Ascending aorta (tissue), 2 donors: ENCODE results near the gene INAVA. TPM values are rescaled to one million over a fixed set of nuclear protein-coding genes. Genes with fewer than 3 reads are reported as not detected.

Experiments used
- DNase-seq, 2 donors: peaks; one replicate each; pipeline ENCODE4 v3.0.0-alpha.2; 2019; ENCODE audit warnings: low spot score in 2 of 2
- H3K27ac ChIP-seq, 2 donors: fragments of 200-600 bp; sonication (generic); one replicate each; pipeline ENCODE4 v1.5.1; 2016 to 2017; ENCODE audit warnings: mild to moderate bottlenecking in 1 of 2
- H3K27me3 ChIP-seq: fragments of 200-600 bp; sonication (generic); one replicate; pipeline ENCODE4 v1.5.1; 2017
- H3K36me3 ChIP-seq, 2 donors: fragments of 200-600 bp; sonication (generic); one replicate each; pipeline ENCODE4 v1.5.1; 2016
- H3K4me1 ChIP-seq, 2 donors: fragments of 200-600 bp; sonication (generic); one replicate each; pipeline ENCODE4 v1.5.1; 2016 to 2017; ENCODE audit warnings: mild to moderate bottlenecking in 1 of 2
- H3K4me3 ChIP-seq, 2 donors: fragments of 200-600 bp; sonication (generic); one replicate each; pipeline ENCODE4 v1.5.1; 2016 to 2017; ENCODE audit warnings: mild to moderate bottlenecking in 1 of 2
- H3K9me3 ChIP-seq, 2 donors: fragments of 200-600 bp; sonication (generic); one replicate each; pipeline ENCODE4 v1.5.1; 2016
- intact Hi-C: fragments of 100-400 bp; cut with DNase I; formaldehyde crosslinking; loops from one replicate; pipeline ENCODE4 v1.15.1; 2023
- total RNA-seq: library from RNA; depleted of rRNA; stranded (reverse); fragments of >200 nt; gene quantifications from one replicate; pipeline ENCODE4 v1.1.0, GENCODE V29; 2016
- TF ChIP-seq, protein P1 (sequence below), 3 experiments: fragments of 200-600 bp in 2 of 3; fragments of 450-650 bp in 1 of 3; sonication (generic) in 2 of 3; IDR thresholded peaks; one replicate each; pipeline ENCODE4 v1.5.1; 2016 to 2019; ENCODE audit warnings: antibody characterized with exemption in 3 of 3, mild to moderate bottlenecking in 1 of 3, moderate library complexity in 1 of 3

The INAVA gene
- total RNA-seq, 1 donor from 2014 or later: not detected

DNA sequence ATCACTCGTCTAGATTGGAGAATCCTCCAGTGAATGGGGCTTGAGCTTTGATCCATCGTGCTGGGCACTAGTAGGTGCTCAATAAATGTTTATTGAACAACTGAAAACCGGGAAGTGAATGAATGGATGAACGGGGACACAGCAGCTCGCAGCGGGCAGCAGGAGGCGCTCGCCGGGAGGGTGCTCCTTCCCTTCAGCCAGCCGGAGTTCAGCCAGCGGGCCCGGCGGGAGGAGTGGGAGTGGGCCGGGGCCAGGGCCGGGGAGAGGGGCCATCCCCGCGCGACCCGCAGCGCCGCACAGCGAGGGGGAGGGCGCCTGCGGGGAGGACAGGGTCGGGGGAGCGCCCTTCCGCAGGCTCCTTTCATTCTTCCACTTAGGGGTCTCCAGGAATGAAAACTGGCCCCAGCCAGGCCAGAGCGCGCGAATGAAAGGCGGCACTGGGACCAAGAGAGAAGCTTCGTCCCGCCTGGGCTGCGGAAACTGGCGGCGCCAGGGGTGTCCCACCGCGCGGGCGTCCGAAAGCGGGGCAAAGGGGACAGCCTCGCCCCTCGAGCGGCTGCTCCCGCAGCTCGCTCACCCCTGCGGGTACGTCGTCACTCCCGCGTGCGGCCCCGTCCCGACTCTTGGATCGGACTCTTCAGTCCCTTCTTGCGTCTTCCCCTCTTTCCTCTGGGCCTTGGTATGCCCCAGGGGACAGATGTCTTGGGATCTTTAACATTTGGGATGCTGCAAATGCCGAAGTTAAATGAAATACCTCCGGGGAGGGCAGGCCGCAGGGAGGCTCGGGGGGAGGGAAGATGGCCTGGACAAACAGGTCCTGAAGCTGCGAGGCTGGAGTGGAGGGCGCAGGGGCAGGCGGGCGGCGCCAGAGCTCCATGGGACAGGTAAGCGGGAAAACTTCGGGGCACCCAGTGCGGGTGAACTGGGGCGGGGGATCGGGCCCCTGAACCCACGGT lies 3.6 kb upstream of the INAVA start:
- Histone ChIP-seq H3K27me3 (no peaks in the 10 kb centered on the region), H3K9me3 (no peaks in the 10 kb centered on the region), H3K4me3 (peak overlapping the region; percentile 57 to 65), H3K36me3 (no peaks in the 10 kb centered on the region), H3K4me1 (peaks cover 0 to 7% of the 10 kb centered on the region in 2 donors), H3K27ac (no peak overlapping the region)
- TF ChIP-seq, protein P1, sequence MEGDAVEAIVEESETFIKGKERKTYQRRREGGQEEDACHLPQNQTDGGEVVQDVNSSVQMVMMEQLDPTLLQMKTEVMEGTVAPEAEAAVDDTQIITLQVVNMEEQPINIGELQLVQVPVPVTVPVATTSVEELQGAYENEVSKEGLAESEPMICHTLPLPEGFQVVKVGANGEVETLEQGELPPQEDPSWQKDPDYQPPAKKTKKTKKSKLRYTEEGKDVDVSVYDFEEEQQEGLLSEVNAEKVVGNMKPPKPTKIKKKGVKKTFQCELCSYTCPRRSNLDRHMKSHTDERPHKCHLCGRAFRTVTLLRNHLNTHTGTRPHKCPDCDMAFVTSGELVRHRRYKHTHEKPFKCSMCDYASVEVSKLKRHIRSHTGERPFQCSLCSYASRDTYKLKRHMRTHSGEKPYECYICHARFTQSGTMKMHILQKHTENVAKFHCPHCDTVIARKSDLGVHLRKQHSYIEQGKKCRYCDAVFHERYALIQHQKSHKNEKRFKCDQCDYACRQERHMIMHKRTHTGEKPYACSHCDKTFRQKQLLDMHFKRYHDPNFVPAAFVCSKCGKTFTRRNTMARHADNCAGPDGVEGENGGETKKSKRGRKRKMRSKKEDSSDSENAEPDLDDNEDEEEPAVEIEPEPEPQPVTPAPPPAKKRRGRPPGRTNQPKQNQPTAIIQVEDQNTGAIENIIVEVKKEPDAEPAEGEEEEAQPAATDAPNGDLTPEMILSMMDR (IDR thresholded peaks at IDR 0.05): peak in 1 of 3 experiments; percentile 28
- intact Hi-C loops: no loop called here
- no peak for DNase-seq

DNA sequence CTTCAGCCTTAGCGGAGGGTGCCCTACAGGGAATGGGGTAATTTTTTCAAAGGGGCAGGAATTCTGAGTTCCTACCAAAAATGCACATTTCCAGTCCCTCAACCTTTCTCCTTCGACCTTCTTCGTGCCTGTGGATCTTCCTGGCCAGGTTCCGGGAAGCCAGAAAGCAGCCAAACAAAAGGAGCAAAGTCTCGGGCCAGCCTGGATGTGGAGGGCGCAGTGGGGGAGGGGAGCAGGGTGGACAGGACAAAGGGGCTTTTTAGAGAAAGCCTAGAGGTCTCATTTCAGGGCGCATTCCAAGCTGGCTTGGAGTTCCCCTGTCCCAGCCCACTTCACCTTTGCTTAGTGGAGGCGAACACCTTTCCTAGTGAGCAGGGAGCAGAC lies 2.9 kb upstream of the INAVA start:
- intact Hi-C loops: no loop called here
- H3K4me3 ChIP-seq: peak overlapping the region; percentile 57 to 65
- H3K9me3 ChIP-seq: no peaks in the 10 kb centered on the region
- no peak overlapping the region for H3K27ac ChIP-seq
- no peak for DNase-seq
- peaks cover 0 to 7% of the 10 kb centered on the region in 2 donors for H3K4me1 ChIP-seq
- TF ChIP-seq, protein P1 (IDR thresholded peaks at IDR 0.05): no peak
- no peaks in the 10 kb centered on the region for H3K36me3 ChIP-seq
- H3K27me3 ChIP-seq: no peaks in the 10 kb centered on the region

DNA sequence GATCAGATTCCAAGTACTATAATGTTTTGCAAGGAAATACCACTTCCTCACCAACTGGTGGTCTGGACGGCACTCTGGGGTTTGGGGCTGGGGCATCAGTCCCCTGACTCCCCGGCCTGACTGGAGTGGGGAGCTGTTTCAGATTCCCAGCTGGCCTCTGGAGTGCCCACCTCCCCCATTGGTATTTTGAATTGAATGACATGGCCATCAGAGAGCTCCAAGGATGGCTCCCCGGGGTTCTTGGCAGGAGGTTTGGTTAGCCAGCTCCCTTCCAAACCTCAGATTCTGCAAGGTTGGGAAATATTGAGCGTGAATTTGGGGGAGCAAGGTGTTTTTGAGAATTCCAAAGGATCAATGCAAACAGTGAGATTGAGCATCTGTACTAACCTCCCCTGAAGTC lies 2.2 kb upstream of the INAVA start:
- no peak overlapping the region for H3K4me3 ChIP-seq
- H3K36me3 ChIP-seq: no peaks in the 10 kb centered on the region
- H3K9me3 ChIP-seq: no peaks in the 10 kb centered on the region
- H3K27ac ChIP-seq: no peak overlapping the region
- intact Hi-C loops: no loop called here
- DNase-seq: no peak
- TF ChIP-seq, protein P1 (IDR thresholded peaks at IDR 0.05): no peak
- no peaks in the 10 kb centered on the region for H3K27me3 ChIP-seq
- H3K4me1 ChIP-seq: peaks cover 0 to 7% of the 10 kb centered on the region in 2 donors

DNA sequence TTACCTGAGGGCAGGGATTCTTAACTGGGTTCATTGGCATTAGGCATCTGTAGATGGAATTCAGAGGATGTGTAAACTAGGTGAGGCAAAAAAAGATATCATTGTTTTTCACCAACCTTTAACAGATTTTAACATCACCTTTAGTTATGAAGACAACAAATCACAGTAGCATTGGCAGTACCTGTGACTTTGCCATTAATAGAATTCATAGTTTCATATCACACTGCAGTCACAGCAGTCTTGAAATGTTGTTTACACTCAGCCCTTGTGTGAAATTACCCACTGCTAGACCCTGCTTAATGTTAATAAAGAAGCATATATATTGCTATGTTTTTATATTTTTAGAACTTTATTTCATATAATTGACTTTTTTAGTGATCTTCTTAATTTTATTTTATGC lies 1.7 kb upstream of the INAVA start:
- intact Hi-C loops: no loop called here
- H3K27me3 ChIP-seq: no peaks in the 10 kb centered on the region
- no peak overlapping the region for H3K27ac ChIP-seq
- no peaks in the 10 kb centered on the region for H3K9me3 ChIP-seq
- H3K4me1 ChIP-seq: peaks cover 0 to 7% of the 10 kb centered on the region in 2 donors
- TF ChIP-seq, protein P1 (IDR thresholded peaks at IDR 0.05): no peak
- H3K4me3 ChIP-seq: no peak overlapping the region
- H3K36me3 ChIP-seq: no peaks in the 10 kb centered on the region
- no peak for DNase-seq

DNA sequence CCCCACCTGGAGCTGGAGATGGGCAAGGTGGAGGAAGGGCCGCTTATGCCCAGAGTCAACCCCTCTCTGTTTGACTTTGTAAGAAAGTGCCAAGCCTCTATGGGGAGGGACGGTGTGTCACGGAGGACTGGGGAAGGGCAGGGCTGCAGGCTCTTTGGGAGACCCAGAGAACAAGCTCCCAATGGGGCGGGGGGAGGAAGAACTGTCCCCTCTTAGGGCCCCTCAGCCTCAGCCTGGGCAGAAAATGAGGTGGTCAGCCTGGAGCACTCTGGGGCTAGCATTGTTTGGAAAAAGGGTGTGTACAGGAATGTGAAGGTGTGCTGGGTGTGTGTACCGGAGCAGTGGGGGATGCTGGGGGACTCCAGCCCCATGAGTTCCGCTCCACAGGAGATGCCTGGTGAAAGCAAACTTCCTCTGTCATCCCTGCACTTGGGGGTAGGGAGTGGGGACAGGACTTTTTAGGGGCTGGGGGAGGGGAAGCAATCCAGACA lies 1.2 kb upstream of the INAVA start:
- H3K36me3 ChIP-seq: no peaks in the 10 kb centered on the region
- no peak for DNase-seq
- H3K27ac ChIP-seq: no peak overlapping the region
- peaks cover 0 to 7% of the 10 kb centered on the region in 2 donors for H3K4me1 ChIP-seq
- H3K9me3 ChIP-seq: no peaks in the 10 kb centered on the region
- TF ChIP-seq, protein P1 (IDR thresholded peaks at IDR 0.05): no peak
- no peak overlapping the region for H3K4me3 ChIP-seq
- intact Hi-C loops: no loop called here
- H3K27me3 ChIP-seq: no peaks in the 10 kb centered on the region
